Cardiac muscle cell (in vitro differentiated cells and primary cell): Measurements from ENCODE around the gene ZNF563. TPM values are rescaled to one million over a fixed set of nuclear protein-coding genes. Genes with fewer than 3 reads are reported as not detected.

ENCODE experiments used
- DNase-seq, 2 donors: peaks; one replicate each; pipeline versions ENCODE4 v3.0.0 to v3.0.0-alpha.2; 2010 to 2017; ENCODE audit warnings: low read depth in 1 of 2, low spot score in 1 of 2
- H3K27ac ChIP-seq: fragments of 200-600 bp; sonication (generic); 2 replicates; pipeline ENCODE4 v1.5.1; 2016
- H3K27me3 ChIP-seq: fragments of 200-600 bp; sonication (generic); 2 replicates; pipeline ENCODE4 v1.6.0; 2016; ENCODE audit warnings: control low read depth
- H3K36me3 ChIP-seq: fragments of 200-600 bp; sonication (generic); 2 replicates; pipeline ENCODE4 v1.5.1; 2016; ENCODE audit warnings: control low read depth
- H3K4me1 ChIP-seq: fragments of 200-600 bp; sonication (generic); 2 replicates; pipeline ENCODE4 v1.8.1; 2017; ENCODE audit warnings: low read depth, mild to moderate bottlenecking, mixed run types
- H3K4me3 ChIP-seq: fragments of 200-600 bp; sonication (generic); 2 replicates; pipeline ENCODE4 v1.5.1; 2016; ENCODE audit warnings: mild to moderate bottlenecking
- H3K9me3 ChIP-seq: fragments of 200-600 bp; sonication (generic); 2 replicates; pipeline ENCODE4 v1.5.1; 2017; ENCODE audit warnings: low read depth, mild to moderate bottlenecking, control low read depth
- CTCF ChIP-seq: IDR thresholded peaks from 2 replicates; pipeline ENCODE4 v1.5.1; 2012; ENCODE audit warnings: low read depth, mild to moderate bottlenecking, low read length
- polyA plus RNA-seq: library from polyadenylated mRNA; unstranded; fragments of >200 nt; fragmentation: Nextera tagmentation; extraction: Ambion mirVana; gene quantifications from 2 replicates; pipeline ENCODE4 v1.2.1, GENCODE V29; 2016
- total RNA-seq: library from RNA; depleted of rRNA; stranded (reverse); fragments of >200 nt; gene quantifications from 2 replicates; pipeline ENCODE4 v1.2.3, GENCODE V29; 2016

ZNF563 gene
- total and polyA plus RNA-seq, 2 experiments from 2014 or later = 5.0 to 7.7 TPM

- Histone ChIP-seq H3K9me3 (peaks cover 4% of the 10 kb centered on the region), H3K36me3 (peaks cover 37% of the 10 kb centered on the region), H3K4me3 (no peak overlapping the region), H3K4me1 (no peaks in the 10 kb centered on the region), H3K27ac (no peak overlapping the region), H3K27me3 (no peaks in the 10 kb centered on the region)
- no peak for DNase-seq
- TF ChIP-seq CTCF = no peak
These were observed 60.2 kb downstream of the ZNF563 start for GRCh38 chr19:12272980-12273901.

GRCh38 chr19:12272386-12272785 is 61.0 kb downstream of the ZNF563 start:
- Histone ChIP-seq H3K27me3 (no peaks in the 10 kb centered on the region), H3K4me3 (no peak overlapping the region), H3K27ac (no peak overlapping the region), H3K36me3 (peaks cover 37% of the 10 kb centered on the region), H3K9me3 (peaks cover 4% of the 10 kb centered on the region), H3K4me1 (no peaks in the 10 kb centered on the region)
- no peak for TF ChIP-seq CTCF
- no peak for DNase-seq

GRCh38 chr19:12270854-12271253 is 62.6 kb downstream of the ZNF563 start:
- no peaks in the 10 kb centered on the region for H3K27me3 ChIP-seq
- H3K27ac ChIP-seq = no peak overlapping the region
- H3K4me1 ChIP-seq = no peaks in the 10 kb centered on the region
- H3K4me3 ChIP-seq = no peak overlapping the region
- H3K9me3 ChIP-seq = peaks cover 4% of the 10 kb centered on the region
- H3K36me3 ChIP-seq = peaks cover 37% of the 10 kb centered on the region
- no peak for DNase-seq
- no peak for TF ChIP-seq CTCF

Other genes with a start within 250 kb of the ZNF563 start
- gene ZNF20, start 193.3 kb downstream of the ZNF563 start, total RNA-seq = 6.2 and 7.2 TPM in 2 replicates
- 2.8 and 3.8 TPM in 2 replicates for gene ZNF20, start 193.3 kb downstream of the ZNF563 start, polyA plus RNA-seq
- 11.5 and 20.6 TPM in 2 replicates for gene ZNF625, start 176.9 kb downstream of the ZNF563 start, total RNA-seq
- 3.7 and 10.2 TPM in 2 replicates for gene ZNF625, start 176.9 kb downstream of the ZNF563 start, polyA plus RNA-seq
- gene ZNF136, start 170.5 kb downstream of the ZNF563 start, total RNA-seq = 5.2 and 22.5 TPM in 2 replicates
- 3.9 and 7.9 TPM in 2 replicates for gene ZNF136, start 170.5 kb downstream of the ZNF563 start, polyA plus RNA-seq
- 8.2 and 10.9 TPM in 2 replicates for gene ZNF44, start 38.8 kb downstream of the ZNF563 start, total RNA-seq
- 12.5 and 14.0 TPM in 2 replicates for gene ZNF44, start 38.8 kb downstream of the ZNF563 start, polyA plus RNA-seq
- gene ZNF442, start 32.0 kb upstream of the ZNF563 start, total RNA-seq = 2.7 and 3.6 TPM in 2 replicates
- 3.4 and 4.1 TPM in 2 replicates for gene ZNF442, start 32.0 kb upstream of the ZNF563 start, polyA plus RNA-seq
- 2.3 and 3.9 TPM in 2 replicates for gene ZNF799, start 67.6 kb upstream of the ZNF563 start, total RNA-seq
- gene ZNF799, start 67.6 kb upstream of the ZNF563 start, polyA plus RNA-seq = 1.8 and 4.1 TPM in 2 replicates
- 3.0 and 4.1 TPM in 2 replicates for gene ZNF443, start 107.4 kb upstream of the ZNF563 start, total RNA-seq
- 3.8 and 4.1 TPM in 2 replicates for gene ZNF443, start 107.4 kb upstream of the ZNF563 start, polyA plus RNA-seq
- 3.6 and 8.2 TPM in 2 replicates for gene ZNF709, start 151.2 kb upstream of the ZNF563 start, total RNA-seq
- gene ZNF709, start 151.2 kb upstream of the ZNF563 start, polyA plus RNA-seq = 2.4 and 3.9 TPM in 2 replicates
- 9.0 and 12.8 TPM in 2 replicates for gene ZNF564, start 217.8 kb upstream of the ZNF563 start, total RNA-seq
- gene ZNF564, start 217.8 kb upstream of the ZNF563 start, polyA plus RNA-seq = 7.3 and 11.2 TPM in 2 replicates